ENCODE data around the gene ARHGEF7.

ARHGEF7 gene

GRCh38 chr13:111095031-111095840, 19.9 kb upstream of the ARHGEF7 start:
- Histone ChIP-seq H3K9ac (ENCODE audit: low read length) (no peak overlapping the region), H3K9me3 (ENCODE audit: low read length) (no peaks in the 10 kb centered on the region)

GRCh38 chr13:111095911-111096501, 19.1 kb upstream of the ARHGEF7 start:
- no peak for TF ChIP-seq CTCF (IDR thresholded peaks at IDR 0.05; ENCODE audit: low read length)
- TF ChIP-seq EZH2 (IDR thresholded peaks at IDR 0.05; ENCODE audit: borderline replicate concordance, low read length) = no peak
- H3K27me3 ChIP-seq (ENCODE audit: insufficient read depth, low read length) = peaks cover 8% of the 10 kb centered on the region; the same call in 1 of the 2 replicates
- no peaks in the 10 kb centered on the region for H3K36me3 ChIP-seq (ENCODE audit: insufficient read depth, low read length)
- no peak overlapping the region for H3K27ac ChIP-seq (ENCODE audit: low read depth, low read length, poor library complexity, severe bottlenecking)
- no peaks in the 10 kb centered on the region for H3F3A ChIP-seq (ENCODE audit: insufficient read depth, low read length)
- no peak overlapping the region for H3K4me2 ChIP-seq (ENCODE audit: low read length)
- H3K9ac ChIP-seq (ENCODE audit: low read length) = no peak overlapping the region
- no peaks in the 10 kb centered on the region for H3K4me1 ChIP-seq (ENCODE audit: insufficient read depth, low read length, severe bottlenecking)
- H3K79me2 ChIP-seq (ENCODE audit: insufficient read depth, low read length) = no peaks in the 10 kb centered on the region
- H3K9me2 ChIP-seq (ENCODE audit: low read depth, low read length) = no peaks in the 10 kb centered on the region
- H3K4me3 ChIP-seq (ENCODE audit: low read depth, low read length, poor library complexity, severe bottlenecking) = no peak overlapping the region
- H3K9me3 ChIP-seq (ENCODE audit: low read length) = no peaks in the 10 kb centered on the region
- H4K20me1 ChIP-seq (ENCODE audit: insufficient read depth, low read length) = no peaks in the 10 kb centered on the region
- H2AFZ ChIP-seq (ENCODE audit: low read length) = no peak overlapping the region

More at GRCh38 chr13:111095031-111095840, 19.9 kb upstream of the ARHGEF7 start:
- Histone ChIP-seq H3K79me2 (ENCODE audit: insufficient read depth, low read length) (no peaks in the 10 kb centered on the region), H3K36me3 (ENCODE audit: insufficient read depth, low read length) (no peaks in the 10 kb centered on the region), H3K4me1 (ENCODE audit: insufficient read depth, low read length, severe bottlenecking) (no peaks in the 10 kb centered on the region), H3K27ac (ENCODE audit: low read depth, low read length, poor library complexity, severe bottlenecking) (no peak overlapping the region), H2AFZ (ENCODE audit: low read length) (no peak overlapping the region), H3K4me2 (ENCODE audit: low read length) (no peak overlapping the region), H4K20me1 (ENCODE audit: insufficient read depth, low read length) (no peaks in the 10 kb centered on the region), H3K9me2 (ENCODE audit: low read depth, low read length) (no peaks in the 10 kb centered on the region), H3K4me3 (ENCODE audit: low read depth, low read length, poor library complexity, severe bottlenecking) (no peak overlapping the region), H3F3A (ENCODE audit: insufficient read depth, low read length) (no peaks in the 10 kb centered on the region), H3K27me3 (ENCODE audit: insufficient read depth, low read length) (0 out of 2 replicates have a peak, but pooled peaks cover 8% of the 10 kb centered on the region)
- TF ChIP-seq EZH2 (IDR thresholded peaks at IDR 0.05; ENCODE audit: borderline replicate concordance, low read length) (no peak), CTCF (IDR thresholded peaks at IDR 0.05; ENCODE audit: low read length) (no peak)

GRCh38 chr13:111099290-111099689, 15.8 kb upstream of the ARHGEF7 start:
- peaks cover 8% of the 10 kb centered on the region; the same call in 1 of the 2 replicates for H3K27me3 ChIP-seq (ENCODE audit: insufficient read depth, low read length)
- H3K4me2 ChIP-seq (ENCODE audit: low read length) = no peak overlapping the region
- H3K27ac ChIP-seq (ENCODE audit: low read depth, low read length, poor library complexity, severe bottlenecking) = no peak overlapping the region
- H3K9ac ChIP-seq (ENCODE audit: low read length) = no peak overlapping the region
- H4K20me1 ChIP-seq (ENCODE audit: insufficient read depth, low read length) = no peaks in the 10 kb centered on the region
- H3K9me3 ChIP-seq (ENCODE audit: low read length) = no peaks in the 10 kb centered on the region
- no peak overlapping the region for H3K4me3 ChIP-seq (ENCODE audit: low read depth, low read length, poor library complexity, severe bottlenecking)
- no peak overlapping the region for H2AFZ ChIP-seq (ENCODE audit: low read length)
- peak; percentile 25; the same call in 1 of the 2 replicates for TF ChIP-seq CTCF (IDR thresholded peaks at IDR 0.05; ENCODE audit: low read length)
- no peak for TF ChIP-seq EZH2 (IDR thresholded peaks at IDR 0.05; ENCODE audit: borderline replicate concordance, low read length)
- H3K79me2 ChIP-seq (ENCODE audit: insufficient read depth, low read length) = no peaks in the 10 kb centered on the region
- no peaks in the 10 kb centered on the region for H3F3A ChIP-seq (ENCODE audit: insufficient read depth, low read length)
- no peaks in the 10 kb centered on the region; the same call in 1 of the 2 replicates for H3K36me3 ChIP-seq (ENCODE audit: insufficient read depth, low read length)
- H3K4me1 ChIP-seq (ENCODE audit: insufficient read depth, low read length, severe bottlenecking) = no peaks in the 10 kb centered on the region
- H3K9me2 ChIP-seq (ENCODE audit: low read depth, low read length) = no peaks in the 10 kb centered on the region
